GM12873 (cell line): ENCODE data around the gene MPPED1.

Experiments used
- TF ChIP-seq, protein P1 (sequence below): IDR thresholded peaks from 2 replicates; pipeline ENCODE4 v1.5.1; 2012; ENCODE audit warnings: low read depth, mild to moderate bottlenecking, moderate library complexity, low read length, control low read depth; ENCODE audit not compliant: insufficient read depth; ENCODE audit errors: missing control alignments

Gene MPPED1

DNA sequence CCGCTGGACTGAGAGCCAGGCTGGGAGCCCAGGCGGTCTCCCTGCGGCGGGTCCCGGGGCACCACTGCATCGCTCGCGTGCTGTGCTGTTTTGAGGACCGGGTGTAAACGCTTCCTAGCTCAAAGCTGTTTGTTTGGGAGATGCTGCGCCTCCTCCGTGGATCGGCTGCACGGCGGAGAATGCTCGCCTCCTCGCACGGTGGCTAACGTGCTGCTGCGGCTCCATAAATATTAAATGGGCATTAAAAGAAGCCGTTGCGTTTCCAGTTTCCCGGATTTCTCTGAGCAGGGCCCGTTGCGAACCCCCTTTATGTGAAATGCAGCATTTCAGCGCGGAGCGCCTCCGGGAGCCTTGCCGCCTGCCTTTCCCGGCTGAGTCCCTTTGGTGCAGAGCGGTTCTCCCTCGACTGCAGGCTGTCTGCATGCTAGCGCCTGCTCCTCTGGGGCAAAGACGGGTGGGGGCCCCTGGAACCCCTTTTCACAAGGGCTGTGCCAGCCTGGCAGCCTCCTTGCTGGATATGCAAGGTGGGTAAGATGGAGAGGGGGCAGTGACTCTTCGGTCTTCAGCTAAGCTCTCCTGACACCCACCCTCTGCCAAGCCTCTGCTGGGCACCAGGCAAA is 9.3 kb downstream of the MPPED1 start:
- TF ChIP-seq, protein P1, sequence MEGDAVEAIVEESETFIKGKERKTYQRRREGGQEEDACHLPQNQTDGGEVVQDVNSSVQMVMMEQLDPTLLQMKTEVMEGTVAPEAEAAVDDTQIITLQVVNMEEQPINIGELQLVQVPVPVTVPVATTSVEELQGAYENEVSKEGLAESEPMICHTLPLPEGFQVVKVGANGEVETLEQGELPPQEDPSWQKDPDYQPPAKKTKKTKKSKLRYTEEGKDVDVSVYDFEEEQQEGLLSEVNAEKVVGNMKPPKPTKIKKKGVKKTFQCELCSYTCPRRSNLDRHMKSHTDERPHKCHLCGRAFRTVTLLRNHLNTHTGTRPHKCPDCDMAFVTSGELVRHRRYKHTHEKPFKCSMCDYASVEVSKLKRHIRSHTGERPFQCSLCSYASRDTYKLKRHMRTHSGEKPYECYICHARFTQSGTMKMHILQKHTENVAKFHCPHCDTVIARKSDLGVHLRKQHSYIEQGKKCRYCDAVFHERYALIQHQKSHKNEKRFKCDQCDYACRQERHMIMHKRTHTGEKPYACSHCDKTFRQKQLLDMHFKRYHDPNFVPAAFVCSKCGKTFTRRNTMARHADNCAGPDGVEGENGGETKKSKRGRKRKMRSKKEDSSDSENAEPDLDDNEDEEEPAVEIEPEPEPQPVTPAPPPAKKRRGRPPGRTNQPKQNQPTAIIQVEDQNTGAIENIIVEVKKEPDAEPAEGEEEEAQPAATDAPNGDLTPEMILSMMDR, result no peak

DNA sequence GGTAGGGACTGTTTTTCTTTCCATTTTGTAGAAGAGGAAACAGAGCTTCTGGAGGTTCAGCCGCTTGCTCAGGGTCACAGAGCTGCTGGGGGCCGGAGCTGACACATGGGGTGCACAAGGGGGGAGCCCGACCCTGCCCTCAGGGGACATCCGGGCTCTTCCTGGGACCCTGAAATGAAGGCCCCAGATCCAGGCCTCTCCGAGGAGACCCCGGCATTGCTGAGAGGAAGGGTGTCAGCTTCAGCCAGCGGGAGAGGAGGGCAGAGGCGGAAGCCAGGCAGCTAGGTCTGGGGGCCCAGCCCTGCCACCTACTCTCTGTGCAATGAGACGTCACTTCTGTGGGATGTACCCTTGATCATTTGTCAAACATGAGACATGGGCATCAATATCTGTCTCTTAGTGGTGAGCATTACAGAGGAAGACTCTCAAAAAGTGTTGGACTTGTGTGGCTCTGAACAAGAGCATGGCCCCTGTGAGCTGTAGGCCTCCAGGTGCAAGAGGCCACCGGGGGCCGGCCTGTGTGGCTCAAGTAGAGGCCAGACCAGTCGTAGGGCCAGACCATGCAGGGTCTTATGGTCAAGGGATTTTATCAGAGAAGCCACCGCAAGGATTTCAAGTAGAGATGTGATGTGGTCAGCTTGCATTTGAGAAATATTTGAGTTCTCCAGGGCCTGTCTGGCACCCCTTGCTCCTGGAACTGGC is 10.3 kb downstream of the MPPED1 start:
- TF ChIP-seq, protein P1, result no peak

DNA sequence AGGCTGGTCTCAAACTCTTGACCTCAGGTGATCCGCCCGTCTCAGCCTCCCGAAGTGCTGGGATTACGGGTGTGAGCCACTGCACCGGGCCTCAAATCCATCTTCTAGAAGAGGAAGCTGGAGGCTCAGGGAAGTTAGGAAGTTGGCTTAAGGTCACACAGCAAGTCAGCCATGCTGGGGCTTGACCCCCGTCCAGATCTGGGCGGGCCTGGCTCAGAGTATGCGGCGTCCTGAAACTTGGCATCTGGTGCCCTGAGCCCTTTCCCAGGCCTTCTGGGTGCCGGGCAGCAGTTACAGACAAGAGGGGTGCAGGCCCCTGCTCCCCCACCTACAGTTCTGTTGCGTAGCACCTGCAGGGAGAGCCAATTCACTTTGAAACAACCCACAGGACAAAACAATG is 11.2 kb downstream of the MPPED1 start:
- TF ChIP-seq, protein P1, result no peak

DNA sequence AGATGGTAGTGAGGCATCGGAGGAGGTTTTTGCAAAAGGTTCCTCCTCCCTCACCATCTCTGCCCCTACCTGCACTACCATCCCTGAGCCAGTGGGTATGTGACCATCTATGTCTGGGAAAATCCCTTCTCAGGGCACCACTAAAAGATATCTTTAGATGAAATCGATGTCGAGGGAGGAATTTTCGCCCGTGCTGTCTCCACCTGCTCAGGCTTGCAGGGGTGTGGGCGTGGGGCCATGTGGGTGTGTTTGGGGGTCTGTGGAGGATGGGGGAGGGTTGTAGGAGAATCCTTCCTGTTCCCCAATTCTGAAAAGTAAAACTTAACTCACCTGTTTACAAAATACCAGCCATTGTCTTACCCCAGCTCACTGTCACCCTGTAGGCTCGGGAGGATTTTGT is 12.4 kb downstream of the MPPED1 start:
- TF ChIP-seq, protein P1, result no peak

DNA sequence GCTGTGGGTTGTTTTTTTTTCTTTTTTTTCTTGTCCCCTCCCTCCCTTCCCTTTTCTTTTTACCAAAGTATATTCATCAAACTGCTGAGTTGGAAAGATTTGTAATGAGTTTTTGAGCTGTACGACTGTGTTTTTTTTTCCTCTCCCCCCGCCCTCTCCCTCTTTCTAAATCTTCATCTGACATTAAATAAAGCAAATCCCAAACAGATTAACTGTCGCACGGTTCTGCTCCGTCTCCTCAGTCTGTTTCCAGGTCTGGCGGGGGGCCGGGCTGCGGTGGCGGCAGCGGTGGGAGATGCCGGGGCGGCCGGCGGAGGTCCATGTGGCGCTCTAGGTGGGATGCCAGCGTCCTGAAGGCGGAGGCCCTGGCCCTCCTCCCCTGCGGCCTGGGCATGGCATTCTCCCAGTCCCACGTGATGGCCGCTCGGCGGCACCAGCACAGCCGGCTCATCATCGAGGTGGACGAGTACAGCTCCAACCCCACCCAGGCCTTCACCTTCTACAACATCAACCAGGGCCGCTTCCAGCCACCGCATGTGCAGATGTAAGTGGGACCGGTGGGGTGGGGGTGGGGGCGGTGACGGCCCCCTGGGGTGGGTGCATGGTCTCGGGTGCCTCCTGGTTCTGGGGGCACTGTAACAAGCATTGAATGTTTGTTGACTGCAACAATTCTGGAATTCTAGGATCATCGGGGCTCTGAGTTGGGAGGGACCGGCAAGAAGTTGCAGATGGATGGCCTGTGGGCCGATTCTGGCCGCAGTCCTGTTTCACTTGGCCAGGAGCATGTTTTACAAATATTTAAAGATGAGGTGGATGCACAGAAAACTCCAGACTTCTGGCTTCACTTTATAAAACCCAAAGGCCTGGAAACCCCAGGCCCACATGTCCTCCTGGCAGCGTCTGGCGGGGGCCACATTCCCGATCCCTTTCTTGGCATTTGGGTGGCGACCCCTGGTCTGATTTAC is 13.1 kb downstream of the MPPED1 start:
- TF ChIP-seq, protein P1, result no peak

DNA sequence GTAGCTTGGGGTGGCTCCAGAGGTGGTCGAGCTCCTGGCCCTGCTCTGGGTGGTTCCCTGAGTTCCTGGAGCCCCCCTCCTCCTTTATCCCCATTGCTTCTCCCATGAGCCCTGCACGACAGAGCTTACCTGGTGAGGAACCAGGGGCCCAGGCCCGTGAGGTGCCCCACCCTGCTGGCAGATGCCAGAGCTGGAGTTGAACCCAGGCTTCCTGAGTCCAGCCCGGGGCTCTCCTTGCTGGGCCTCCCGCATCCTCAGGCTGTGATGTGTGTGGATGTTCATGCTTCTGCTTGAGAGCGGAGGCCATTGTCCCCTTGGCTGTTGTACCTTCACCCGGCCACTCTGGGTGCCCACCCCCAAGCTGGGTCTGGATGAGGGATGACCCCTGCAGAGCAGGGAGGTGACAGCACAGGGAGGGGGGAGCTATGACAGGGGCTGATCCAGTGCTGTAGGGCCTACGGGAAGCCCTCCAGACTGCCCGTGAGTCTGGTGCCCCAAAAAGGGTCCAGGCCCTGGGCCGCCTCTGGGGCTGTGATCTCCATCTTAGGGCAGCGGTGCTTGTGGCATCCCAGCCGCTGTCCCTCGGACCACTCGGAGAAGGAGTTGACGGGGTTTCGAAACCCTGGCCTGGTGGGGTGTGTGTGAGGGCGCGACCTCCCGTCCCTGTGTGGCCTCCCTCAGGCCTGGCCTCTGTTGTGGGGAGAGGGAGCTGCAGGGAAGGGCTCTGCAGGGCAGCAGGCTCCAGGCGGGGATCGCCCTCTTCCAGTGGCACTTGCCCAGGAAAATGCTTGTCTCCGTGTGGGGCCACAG is 14.4 kb downstream of the MPPED1 start:
- TF ChIP-seq, protein P1, result no peak
